Testis (tissue), 3 donors: Measurements from ENCODE around the gene SH3GL2. TPM values are rescaled to one million over a fixed set of nuclear protein-coding genes. Genes with fewer than 3 reads are reported as not detected.

ENCODE experiments used
- DNase-seq: peaks from one replicate; pipeline ENCODE4 v3.0.0-alpha.2; 2019
- H3K27ac ChIP-seq, 2 donors: fragments of 200-600 bp; sonication (generic); one replicate each; pipeline ENCODE4 v1.5.1; 2019
- H3K27me3 ChIP-seq: fragments of 200-600 bp; sonication (generic); one replicate; pipeline ENCODE4 v1.5.1; 2019
- H3K36me3 ChIP-seq: fragments of 200-600 bp; sonication (generic); one replicate; pipeline ENCODE4 v1.5.1; 2017; ENCODE audit warnings: low read depth; ENCODE audit errors: missing control alignments
- H3K4me1 ChIP-seq: fragments of 200-600 bp; sonication (generic); one replicate; pipeline ENCODE4 v1.5.1; 2019
- H3K4me3 ChIP-seq, 2 donors: fragments of 200-600 bp; sonication (generic); one replicate each; pipeline ENCODE4 v1.5.1; 2017 to 2019
- H3K9me3 ChIP-seq: fragments of 200-600 bp; sonication (generic); one replicate; pipeline ENCODE4 v1.5.1; 2017
- CTCF ChIP-seq, 3 experiments: fragments of 450-650 bp in 2 of 3; fragments of 200-600 bp in 1 of 3; sonication (generic) in 1 of 3; IDR thresholded peaks; one replicate each; pipeline ENCODE4 v1.5.1; 2016 to 2019; ENCODE audit warnings: antibody characterized with exemption in 3 of 3, mild to moderate bottlenecking in 2 of 3, moderate library complexity in 1 of 3
- POLR2A ChIP-seq: fragments of 450-650 bp; IDR thresholded peaks from one replicate; pipeline ENCODE4 v1.6.1; 2017; ENCODE audit warnings: antibody characterized with exemption, mild to moderate bottlenecking, moderate library complexity
- WGBS, 2 donors: methylation state at CpG; one replicate each; pipeline ENCODE4 v1.1.5; 2018; 5-methylcytosine and 5-hydroxymethylcytosine counted together
- intact Hi-C: fragments of 100-400 bp; cut with DNase I; formaldehyde crosslinking; loops from one replicate; pipeline ENCODE4 v1.15.1; 2023; ENCODE audit warnings: low total_unique reads
- polyA plus RNA-seq: library from polyadenylated mRNA; stranded (reverse); fragments of 350-450 nt; fragmentation: Illumina TruSeq; extraction: RNeasy Lipid Tissue Mini Kit (QIAGEN cat#74804); gene quantifications from one replicate; pipeline ENCODE4 v1.2.3, GENCODE V29; 2014; ENCODE audit warnings: low read depth, low replicate concordance; ENCODE audit not compliant: insufficient read depth
- total RNA-seq, 2 donors: library from RNA; depleted of rRNA; stranded (reverse); fragments of >200 nt; gene quantifications; one replicate each; pipeline ENCODE4 v1.2.3, GENCODE V29; 2016

The SH3GL2 gene
- total and polyA plus RNA-seq, 3 donors from 2014 or later = 9.6 to 15.2 (median 10.7) TPM

DNA sequence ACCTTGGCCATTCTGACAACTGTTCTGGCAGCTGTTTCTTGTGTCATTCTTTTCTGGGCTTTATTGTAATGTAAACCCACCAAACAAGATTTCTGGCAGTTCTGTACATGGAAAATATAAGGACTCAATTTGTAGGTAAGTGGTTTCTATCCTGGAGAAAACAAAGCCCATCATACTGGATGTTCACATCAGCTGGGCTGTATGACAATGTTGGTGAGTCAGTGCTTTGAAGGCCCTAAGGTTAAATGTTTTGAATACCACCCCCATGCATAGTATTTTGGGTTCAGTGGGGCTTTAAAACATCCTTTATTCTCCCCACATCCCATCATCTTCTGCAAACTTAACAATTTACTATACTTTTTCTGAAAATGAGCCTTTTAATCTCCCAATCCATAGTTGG, 52.5 kb downstream of the SH3GL2 start:
- Histone ChIP-seq H3K4me3 (no peak overlapping the region), H3K4me1 (no peaks in the 10 kb centered on the region), H3K27ac (no peak overlapping the region), H3K36me3 (no peaks in the 10 kb centered on the region), H3K9me3 (no peaks in the 10 kb centered on the region), H3K27me3 (no peaks in the 10 kb centered on the region)
- DNase-seq = no peak
- TF ChIP-seq POLR2A = no peak
- no peak for TF ChIP-seq CTCF (IDR thresholded peaks at IDR 0.05)
- intact Hi-C loops = no loop called here

DNA sequence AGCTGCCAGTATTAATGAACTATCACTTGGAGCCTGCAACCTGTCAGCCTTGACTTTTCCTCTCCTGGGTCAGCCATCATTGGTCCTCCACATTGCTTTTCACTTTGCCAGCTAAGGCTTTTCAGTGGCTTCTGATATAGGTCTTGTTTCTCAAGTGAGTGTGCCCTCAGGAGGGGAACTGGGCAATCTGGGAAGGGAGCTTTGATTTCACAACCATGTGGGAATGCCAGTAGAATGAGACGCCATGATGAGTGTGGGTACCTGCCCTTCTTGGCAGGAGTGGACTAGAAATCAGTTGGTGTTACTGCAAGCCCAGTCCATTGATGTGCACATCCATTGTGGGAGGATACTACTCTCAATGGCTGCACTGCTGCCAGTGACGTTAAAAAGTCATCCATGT, 54.1 kb downstream of the SH3GL2 start:
- WGBS, 2 donors = 46 to 49% methylated on average over 2 of the region's 2 CpGs
- DNase-seq = no peak
- no peak for TF ChIP-seq CTCF (IDR thresholded peaks at IDR 0.05)
- TF ChIP-seq POLR2A = no peak
- Histone ChIP-seq H3K36me3 (no peaks in the 10 kb centered on the region), H3K9me3 (no peaks in the 10 kb centered on the region), H3K4me3 (no peak overlapping the region), H3K4me1 (no peaks in the 10 kb centered on the region), H3K27me3 (no peaks in the 10 kb centered on the region), H3K27ac (no peak overlapping the region)
- intact Hi-C loops = no loop called here

DNA sequence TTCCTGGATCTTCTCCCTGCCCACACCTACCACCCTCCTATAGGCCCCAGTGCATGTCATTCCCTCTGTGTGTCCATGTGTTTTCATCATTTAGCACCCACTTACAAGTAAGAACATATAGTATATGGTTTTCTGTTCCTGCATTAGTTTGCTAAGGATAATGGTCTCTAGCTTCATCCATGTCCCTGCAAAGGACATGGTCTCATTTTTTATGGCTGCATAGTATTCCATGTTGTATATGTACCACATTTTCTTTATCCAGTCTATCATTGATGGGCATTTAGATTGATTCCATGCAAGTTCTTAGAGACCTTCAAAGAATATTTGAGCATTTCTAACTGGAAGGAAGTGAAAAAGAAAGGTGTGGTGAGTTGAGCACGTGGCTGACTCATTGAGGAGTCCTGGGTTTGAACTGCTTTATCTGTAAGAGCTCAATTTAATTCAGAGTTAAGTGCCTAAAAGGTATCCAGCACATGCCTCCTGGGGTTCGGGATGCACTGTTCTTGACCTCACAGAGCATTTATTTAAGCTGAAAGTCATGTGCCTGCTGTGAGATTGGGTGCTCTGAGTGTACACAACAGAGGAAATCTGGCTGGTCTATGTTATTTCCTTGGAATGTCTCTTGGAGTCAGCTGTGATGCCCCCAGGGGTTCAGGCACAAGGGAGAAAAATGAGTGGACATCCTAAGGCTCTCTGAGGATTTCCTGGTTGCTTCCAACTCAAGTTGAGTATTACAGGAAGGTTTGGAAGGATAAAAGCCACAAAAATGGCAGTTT, 56.4 kb downstream of the SH3GL2 start:
- Histone ChIP-seq H3K36me3 (no peaks in the 10 kb centered on the region), H3K4me1 (no peaks in the 10 kb centered on the region), H3K27ac (no peak overlapping the region), H3K27me3 (no peaks in the 10 kb centered on the region), H3K9me3 (no peaks in the 10 kb centered on the region), H3K4me3 (no peak overlapping the region)
- intact Hi-C loops = no loop called here
- WGBS, 2 donors = 86 to 91% methylated on average over 2 of the region's 2 CpGs
- no peak for DNase-seq
- TF ChIP-seq CTCF (IDR thresholded peaks at IDR 0.05) = no peak
- no peak for TF ChIP-seq POLR2A

GRCh38 chr9:17636349-17636748, 57.5 kb downstream of the SH3GL2 start:
- Histone ChIP-seq H3K4me1 (no peaks in the 10 kb centered on the region), H3K27ac (no peak overlapping the region), H3K4me3 (no peak overlapping the region), H3K27me3 (no peaks in the 10 kb centered on the region), H3K36me3 (no peaks in the 10 kb centered on the region), H3K9me3 (no peaks in the 10 kb centered on the region)
- WGBS, 2 donors = 50 to 55% methylated on average over 2 of the region's 2 CpGs
- DNase-seq = no peak
- no peak for TF ChIP-seq POLR2A
- no peak for TF ChIP-seq CTCF (IDR thresholded peaks at IDR 0.05)
- intact Hi-C loops = no loop called here

DNA sequence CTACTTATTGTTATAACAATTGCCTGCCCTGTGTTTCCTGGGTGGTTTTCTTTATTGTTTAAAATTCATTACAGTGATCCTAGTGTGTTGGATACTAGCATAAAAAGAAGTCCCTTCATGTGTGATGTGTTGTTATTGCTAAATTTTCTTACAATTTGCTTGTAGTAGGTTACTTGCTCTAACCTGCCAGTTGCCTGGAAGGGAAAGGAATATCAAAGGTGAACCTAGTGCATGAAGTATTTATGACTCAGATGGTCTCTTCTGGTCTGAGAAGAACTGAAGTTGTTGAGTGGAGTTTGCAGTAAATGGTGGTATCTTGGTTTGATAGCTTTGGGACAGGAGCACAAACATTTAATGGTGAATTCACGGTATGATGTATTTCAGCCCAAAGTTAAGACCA, 58.0 kb downstream of the SH3GL2 start:
- Histone ChIP-seq H3K27me3 (no peaks in the 10 kb centered on the region), H3K9me3 (no peaks in the 10 kb centered on the region), H3K4me3 (no peak overlapping the region), H3K36me3 (no peaks in the 10 kb centered on the region), H3K27ac (no peak overlapping the region), H3K4me1 (no peaks in the 10 kb centered on the region)
- TF ChIP-seq POLR2A (no peak), CTCF (IDR thresholded peaks at IDR 0.05) (no peak)
- 90 to 96% methylated on average over 1 of the region's 1 CpG for WGBS, 2 donors
- DNase-seq = no peak
- intact Hi-C loops = no loop called here
